Stomach (tissue), 4 donors: Measurements from ENCODE around the gene OCA2.

ENCODE experiments used
- CTCF ChIP-seq, 7 experiments: fragments of 450-650 bp in 4 of 7; fragments of 200-600 bp in 3 of 7; sonication (generic) in 3 of 7; IDR thresholded peaks; one replicate each; pipeline ENCODE4 v1.5.1; 2016 to 2019; ENCODE audit warnings: antibody characterized with exemption in 7 of 7, control low read depth in 2 of 7, mild to moderate bottlenecking in 1 of 7
- POLR2A ChIP-seq, 4 donors: fragments of 450-650 bp; IDR thresholded peaks; one replicate each; pipeline ENCODE4 v1.6.1; 2016; ENCODE audit warnings: antibody characterized with exemption in 4 of 4, control low read depth in 2 of 4, mild to moderate bottlenecking in 1 of 4, moderate library complexity in 1 of 4
- POLR2AphosphoS5 ChIP-seq, 3 donors: sonication (generic); formaldehyde crosslinking; IDR thresholded peaks; one replicate each; pipeline ENCODE4 v1.6.1; 2016; ENCODE audit warnings: antibody characterized with exemption in 3 of 3

GRCh38 chr15:28004143-28005003 lies 94.7 kb downstream of the OCA2 start:
- no peak for TF ChIP-seq CTCF (IDR thresholded peaks at IDR 0.05)
- TF ChIP-seq POLR2AphosphoS5 (IDR thresholded peaks at IDR 0.05), result no peak
- TF ChIP-seq POLR2A (IDR thresholded peaks at IDR 0.05), result no peak
